ENCODE results near the gene NSDHL. TPM values are rescaled to one million over a fixed set of nuclear protein-coding genes. Genes with fewer than 3 reads are reported as not detected.

NSDHL gene
- total RNA-seq, 1 experiment from 2014 or later: 31.6 TPM

- no peaks in the 10 kb centered on the region for H3K27me3 ChIP-seq (ENCODE audit: insufficient read depth, low read length)
- no peak overlapping the region for H4K8ac ChIP-seq (replicated peaks; ENCODE audit: insufficient read length, low read depth, low read length)
- no peak overlapping the region for H3K4me3 Mint-ChIP-seq
- H2BK20ac ChIP-seq (ENCODE audit: low read depth, low read length, poor library complexity, severe bottlenecking): no peak overlapping the region
- no peak overlapping the region for H2AFZ ChIP-seq (ENCODE audit: low read length)
- no CpG with 5 or more reads among the region's 15 CpGs for WGBS (ENCODE audit: extremely low coverage, insufficient read length, low lambda C conversion rate)
- H3K4me1 Mint-ChIP-seq: peaks cover 19 to 29% of the 10 kb centered on the region in 2 experiments
- peaks cover 10% of the 10 kb centered on the region for H3K27me3 Mint-ChIP-seq (ENCODE audit: low read depth)
- no peak overlapping the region for H3K27ac Mint-ChIP-seq
- DNase-seq: no peak
- H3K23ac ChIP-seq (ENCODE audit: insufficient read length, low read depth, low read length): no peak overlapping the region
- no peak overlapping the region for H3K14ac ChIP-seq (ENCODE audit: insufficient read depth, low read length)
- no peak for TF ChIP-seq CTCF (conservative IDR thresholded peaks at IDR 0.05)
- no peak overlapping the region for H2BK5ac ChIP-seq (ENCODE audit: insufficient read length, low read length)
- H2BK12ac ChIP-seq (ENCODE audit: insufficient read length, low read depth, low read length): no peak overlapping the region
- H4K20me1 ChIP-seq (ENCODE audit: control insufficient read depth, insufficient read depth, insufficient read length): no peaks in the 10 kb centered on the region
- no peak overlapping the region for H3K18ac ChIP-seq (ENCODE audit: insufficient read length, low read depth, low read length)
- H3K36me3 Mint-ChIP-seq (ENCODE audit: insufficient read depth in 1 of 3, low read depth in 3 of 3): peaks cover 0 to 6% (median 3%) of the 10 kb centered on the region in 3 experiments; a peak in 6 of 7 replicates
- no peaks in the 10 kb centered on the region for H3K79me1 ChIP-seq (ENCODE audit: insufficient read depth, low read depth, low read length, poor library complexity, severe bottlenecking)
- no peak overlapping the region for H3T11ph ChIP-seq (ENCODE audit: low read length)
- no peaks in the 10 kb centered on the region for H3K79me2 ChIP-seq (ENCODE audit: insufficient read depth, low read length)
- H3K4me2 ChIP-seq (ENCODE audit: insufficient read depth, insufficient read length, low read length): no peak overlapping the region
- no peak overlapping the region for H2BK120ac ChIP-seq (ENCODE audit: low read depth, low read length, poor library complexity, severe bottlenecking)
- H3K9me3 Mint-ChIP-seq: peaks cover 53 to 61% of the 10 kb centered on the region in 2 experiments
- no peaks in the 10 kb centered on the region for H3K4me1 ChIP-seq (ENCODE audit: insufficient read depth, low read length)
- no peak overlapping the region for H2AK5ac ChIP-seq (ENCODE audit: insufficient read length, low read length)
- no peak overlapping the region for H3K27ac ChIP-seq (ENCODE audit: insufficient read length, low read depth, low read length)
- H3K9ac ChIP-seq (ENCODE audit: extremely low read depth, insufficient read length, low read length): no peak overlapping the region
- H2BK15ac ChIP-seq (ENCODE audit: low read depth, low read length): no peak overlapping the region
- no peak overlapping the region for H4K5ac ChIP-seq (ENCODE audit: insufficient read length, low read depth, low read length)
- peaks cover 21% of the 10 kb centered on the region for H3K9me3 ChIP-seq (ENCODE audit: control insufficient read depth, low read depth, low read length)
- H4K91ac ChIP-seq (ENCODE audit: insufficient read length, low read depth, low read length): no peak overlapping the region
- peaks cover 13% of the 10 kb centered on the region for H3K23me2 ChIP-seq (ENCODE audit: insufficient read length, low read depth, low read length, poor library complexity, severe bottlenecking)
- no peak overlapping the region for H3K56ac ChIP-seq (ENCODE audit: insufficient read length, low read depth, low read length)
- no peak overlapping the region for H3K4ac ChIP-seq (ENCODE audit: low read depth, low read length)
These were observed 71.1 kb downstream of the NSDHL start for GRCh38 chrX:152901816-152902501.

Data from H9 (cell line).